Measurements from ENCODE around the gene TNIP3. TPM values are rescaled to one million over a fixed set of nuclear protein-coding genes. Genes with fewer than 3 reads are reported as not detected.
A peak's percentile ranks its signal among the peaks of the same experiment; 100 is the strongest.

Gene TNIP3
- polyA plus RNA-seq, 4 donors = 0.18 to 0.54 (median 0.32) TPM; not detected in 1

DNA sequence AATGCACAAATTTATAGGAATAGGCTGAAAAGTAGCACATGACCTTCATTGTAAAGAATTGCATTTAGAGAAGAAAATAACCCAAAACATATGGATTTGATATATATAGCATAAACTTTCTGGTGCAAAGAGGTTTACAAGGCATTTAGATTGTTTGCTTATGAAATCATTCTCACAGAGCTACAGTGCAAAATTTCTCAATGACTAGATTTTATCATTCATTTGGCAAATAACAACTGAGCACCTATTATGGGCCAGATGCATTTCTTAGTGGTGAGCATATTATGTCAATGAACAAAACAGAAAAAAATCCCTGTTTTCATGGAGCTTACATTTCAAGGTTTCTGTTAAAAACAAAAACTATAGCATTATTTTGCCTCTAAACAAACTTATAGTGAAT lies 34.1 kb upstream of the TNIP3 start:
- no peak overlapping the region for H3K27ac ChIP-seq (ENCODE audit: low read depth in 1 of 3, low read length in 2 of 3)
- DNase-seq (no peak), FAIRE-seq (no peak)
- H3K4me1 ChIP-seq (ENCODE audit: control insufficient read depth in 3 of 3, insufficient read depth in 2 of 3, low read depth in 1 of 3, low read length in 2 of 3) = peaks cover 0 to 2% (median 0%) of the 10 kb centered on the region in 3 donors
- H3K27me3 ChIP-seq (ENCODE audit: control insufficient read depth in 3 of 3, insufficient read depth in 3 of 3, low read length in 3 of 3) = no peaks in the 10 kb centered on the region
- H3K36me3 ChIP-seq (ENCODE audit: control insufficient read depth in 3 of 3, insufficient read depth in 2 of 3, low read depth in 1 of 3, low read length in 3 of 3) = no peaks in the 10 kb centered on the region
- H3K4me3 ChIP-seq (ENCODE audit: low read depth in 1 of 3, low read length in 3 of 3) = no peak overlapping the region
- no peaks in the 10 kb centered on the region for H3K9me3 ChIP-seq (ENCODE audit: control insufficient read depth in 2 of 2, insufficient read depth in 1 of 2, low read depth in 1 of 2, low read length in 1 of 2)

DNA sequence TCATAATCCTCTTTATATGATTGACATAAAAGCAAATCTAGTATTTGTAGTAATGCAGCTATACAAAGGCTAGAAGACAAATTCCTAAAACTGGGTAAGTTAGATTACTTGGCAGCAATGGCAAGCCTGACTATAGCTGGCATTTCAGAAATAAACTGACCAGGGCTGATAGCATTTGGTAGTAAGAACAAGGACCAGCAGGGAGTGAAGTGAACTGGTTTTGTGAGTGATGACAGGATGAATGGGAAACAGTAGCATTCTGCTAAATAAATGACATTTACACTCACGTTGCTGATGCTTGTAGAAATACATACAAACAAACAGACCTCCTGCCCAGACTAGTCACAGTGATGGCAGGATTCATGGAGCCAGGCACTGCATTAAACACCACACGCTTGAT lies 31.5 kb upstream of the TNIP3 start:
- H3K27ac ChIP-seq (ENCODE audit: low read depth in 1 of 3, low read length in 2 of 3) = no peak overlapping the region
- no peaks in the 10 kb centered on the region for H3K36me3 ChIP-seq (ENCODE audit: control insufficient read depth in 3 of 3, insufficient read depth in 2 of 3, low read depth in 1 of 3, low read length in 3 of 3)

GRCh38 chr4:121192480-121192879 lies 28.4 kb upstream of the TNIP3 start:
- DNase-seq (peak; percentile 30 to 34), FAIRE-seq (peak; percentile 64)
- Histone ChIP-seq H3K4me3 (ENCODE audit: low read depth in 1 of 3, low read length in 3 of 3) (no peak overlapping the region), H3K36me3 (ENCODE audit: control insufficient read depth in 3 of 3, insufficient read depth in 2 of 3, low read depth in 1 of 3, low read length in 3 of 3) (no peaks in the 10 kb centered on the region), H3K4me1 (ENCODE audit: control insufficient read depth in 3 of 3, insufficient read depth in 2 of 3, low read depth in 1 of 3, low read length in 2 of 3) (no peaks in the 10 kb centered on the region), H3K9me3 (ENCODE audit: control insufficient read depth in 2 of 2, insufficient read depth in 1 of 2, low read depth in 1 of 2, low read length in 1 of 2) (no peaks in the 10 kb centered on the region), H3K27ac (ENCODE audit: low read depth in 1 of 3, low read length in 2 of 3) (no peak overlapping the region), H3K27me3 (ENCODE audit: control insufficient read depth in 3 of 3, insufficient read depth in 3 of 3, low read length in 3 of 3) (no peaks in the 10 kb centered on the region)
- WGBS, 3 donors = 17 to 18% (median 17%) methylated on average over 6 of the region's 6 CpGs

More for the DNA sequence above, 31.5 kb upstream of the TNIP3 start:
- FAIRE-seq (no peak), DNase-seq (no peak)
- Histone ChIP-seq H3K4me3 (ENCODE audit: low read depth in 1 of 3, low read length in 3 of 3) (no peak overlapping the region), H3K4me1 (ENCODE audit: control insufficient read depth in 3 of 3, insufficient read depth in 2 of 3, low read depth in 1 of 3, low read length in 2 of 3) (peaks cover 0 to 2% (median 0%) of the 10 kb centered on the region in 3 donors), H3K27me3 (ENCODE audit: control insufficient read depth in 3 of 3, insufficient read depth in 3 of 3, low read length in 3 of 3) (no peaks in the 10 kb centered on the region), H3K9me3 (ENCODE audit: control insufficient read depth in 2 of 2, insufficient read depth in 1 of 2, low read depth in 1 of 2, low read length in 1 of 2) (no peaks in the 10 kb centered on the region)
- WGBS, 3 donors = 45 to 70% (median 51%) methylated on average over 2 of the region's 2 CpGs

GRCh38 chr4:121192013-121192412 lies 27.9 kb upstream of the TNIP3 start:
- FAIRE-seq = no peak
- WGBS, 3 donors = 61 to 66% (median 63%) methylated on average over 11 of the region's 11 CpGs
- H3K4me3 ChIP-seq (ENCODE audit: low read depth in 1 of 3, low read length in 3 of 3) = no peak overlapping the region
- H3K9me3 ChIP-seq (ENCODE audit: control insufficient read depth in 2 of 2, insufficient read depth in 1 of 2, low read depth in 1 of 2, low read length in 1 of 2) = no peaks in the 10 kb centered on the region
- no peaks in the 10 kb centered on the region for H3K27me3 ChIP-seq (ENCODE audit: control insufficient read depth in 3 of 3, insufficient read depth in 3 of 3, low read length in 3 of 3)
- no peaks in the 10 kb centered on the region for H3K4me1 ChIP-seq (ENCODE audit: control insufficient read depth in 3 of 3, insufficient read depth in 2 of 3, low read depth in 1 of 3, low read length in 2 of 3)
- DNase-seq = no peak
- no peaks in the 10 kb centered on the region for H3K36me3 ChIP-seq (ENCODE audit: control insufficient read depth in 3 of 3, insufficient read depth in 2 of 3, low read depth in 1 of 3, low read length in 3 of 3)
- H3K27ac ChIP-seq (ENCODE audit: low read depth in 1 of 3, low read length in 2 of 3) = no peak overlapping the region

DNA sequence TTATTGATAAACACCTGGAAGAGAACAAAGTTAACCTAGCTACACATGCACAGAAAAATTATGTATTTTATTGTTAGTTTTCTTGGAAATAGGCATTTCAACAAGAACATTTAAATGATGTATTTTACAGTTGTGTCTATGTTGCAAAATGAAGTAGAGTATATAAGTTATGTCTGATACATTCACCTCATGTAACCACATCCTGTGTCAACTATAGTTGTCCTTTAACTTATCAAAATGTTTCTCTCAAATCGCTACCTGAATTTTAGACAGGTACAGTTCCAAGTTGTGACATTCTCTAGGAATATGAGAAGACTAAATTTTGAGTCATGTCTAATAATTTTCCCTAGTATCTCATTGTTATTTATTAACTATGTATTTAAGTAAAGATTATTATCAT lies 27.2 kb upstream of the TNIP3 start:
- DNase-seq (peak in 1 of 2 donors; percentile 21), FAIRE-seq (no peak)
- no peaks in the 10 kb centered on the region for H3K27me3 ChIP-seq (ENCODE audit: control insufficient read depth in 3 of 3, insufficient read depth in 3 of 3, low read length in 3 of 3)
- no peaks in the 10 kb centered on the region for H3K9me3 ChIP-seq (ENCODE audit: control insufficient read depth in 2 of 2, insufficient read depth in 1 of 2, low read depth in 1 of 2, low read length in 1 of 2)
- no peak overlapping the region for H3K27ac ChIP-seq (ENCODE audit: low read depth in 1 of 3, low read length in 2 of 3)
- 52 to 77% (median 76%) methylated on average over 1 of the region's 1 CpG for WGBS, 3 donors
- H3K4me1 ChIP-seq (ENCODE audit: control insufficient read depth in 3 of 3, insufficient read depth in 2 of 3, low read depth in 1 of 3, low read length in 2 of 3) = no peaks in the 10 kb centered on the region
- no peak overlapping the region for H3K4me3 ChIP-seq (ENCODE audit: low read depth in 1 of 3, low read length in 3 of 3)
- no peaks in the 10 kb centered on the region for H3K36me3 ChIP-seq (ENCODE audit: control insufficient read depth in 3 of 3, insufficient read depth in 2 of 3, low read depth in 1 of 3, low read length in 3 of 3)

- WGBS, 3 donors = 76 to 86% (median 76%) methylated on average over 4 of the region's 4 CpGs
- Histone ChIP-seq H3K27me3 (ENCODE audit: control insufficient read depth in 3 of 3, insufficient read depth in 3 of 3, low read length in 3 of 3) (no peaks in the 10 kb centered on the region), H3K36me3 (ENCODE audit: control insufficient read depth in 3 of 3, insufficient read depth in 2 of 3, low read depth in 1 of 3, low read length in 3 of 3) (no peaks in the 10 kb centered on the region), H3K27ac (ENCODE audit: low read depth in 1 of 3, low read length in 2 of 3) (peak overlapping the region in 1 of 3 donors; percentile 10), H3K4me1 (ENCODE audit: control insufficient read depth in 3 of 3, insufficient read depth in 2 of 3, low read depth in 1 of 3, low read length in 2 of 3) (no peaks in the 10 kb centered on the region), H3K4me3 (ENCODE audit: low read depth in 1 of 3, low read length in 3 of 3) (no peak overlapping the region), H3K9me3 (ENCODE audit: control insufficient read depth in 2 of 2, insufficient read depth in 1 of 2, low read depth in 1 of 2, low read length in 1 of 2) (no peaks in the 10 kb centered on the region)
- FAIRE-seq (no peak), DNase-seq (peak in 1 of 2 donors; percentile 46)
Measured at GRCh38 chr4:121190389-121190788, 26.3 kb upstream of the TNIP3 start.

- FAIRE-seq = no peak
- Histone ChIP-seq H3K9me3 (ENCODE audit: control insufficient read depth in 2 of 2, insufficient read depth in 1 of 2, low read depth in 1 of 2, low read length in 1 of 2) (no peaks in the 10 kb centered on the region), H3K36me3 (ENCODE audit: control insufficient read depth in 3 of 3, insufficient read depth in 2 of 3, low read depth in 1 of 3, low read length in 3 of 3) (no peaks in the 10 kb centered on the region), H3K27me3 (ENCODE audit: control insufficient read depth in 3 of 3, insufficient read depth in 3 of 3, low read length in 3 of 3) (no peaks in the 10 kb centered on the region), H3K4me1 (ENCODE audit: control insufficient read depth in 3 of 3, insufficient read depth in 2 of 3, low read depth in 1 of 3, low read length in 2 of 3) (no peaks in the 10 kb centered on the region), H3K4me3 (ENCODE audit: low read depth in 1 of 3, low read length in 3 of 3) (no peak overlapping the region), H3K27ac (ENCODE audit: low read depth in 1 of 3, low read length in 2 of 3) (peak overlapping the region in 1 of 3 donors; percentile 28)
- WGBS, 3 donors = 45 to 58% (median 54%) methylated on average over 3 of the region's 3 CpGs
- DNase-seq = peak in 1 of 2 donors; percentile 51
Measured at GRCh38 chr4:121189326-121190215, 25.4 kb upstream of the TNIP3 start.

GRCh38 chr4:121187206-121187605 lies 23.1 kb upstream of the TNIP3 start:
- no peak for DNase-seq
- Histone ChIP-seq H3K36me3 (ENCODE audit: control insufficient read depth in 3 of 3, insufficient read depth in 2 of 3, low read depth in 1 of 3, low read length in 3 of 3) (no peaks in the 10 kb centered on the region), H3K9me3 (ENCODE audit: control insufficient read depth in 2 of 2, insufficient read depth in 1 of 2, low read depth in 1 of 2, low read length in 1 of 2) (peaks cover 0 to 2% of the 10 kb centered on the region in 2 donors), H3K27me3 (ENCODE audit: control insufficient read depth in 3 of 3, insufficient read depth in 3 of 3, low read length in 3 of 3) (no peaks in the 10 kb centered on the region), H3K27ac (ENCODE audit: low read depth in 1 of 3, low read length in 2 of 3) (no peak overlapping the region), H3K4me1 (ENCODE audit: control insufficient read depth in 3 of 3, insufficient read depth in 2 of 3, low read depth in 1 of 3, low read length in 2 of 3) (no peaks in the 10 kb centered on the region), H3K4me3 (ENCODE audit: low read depth in 1 of 3, low read length in 3 of 3) (no peak overlapping the region)
- no peak for FAIRE-seq
- 49 to 86% (median 71%) methylated on average over 1 of the region's 1 CpG for WGBS, 3 donors
